ENCODE results near the gene CADPS.

Gene CADPS

GRCh38 chr3:62873451-62873760 is 1.8 kb downstream of the CADPS start:
- H3K27ac ChIP-seq: peak overlapping the region; percentile 91
- no peak for DNase-seq
- TF ChIP-seq CTCF (IDR thresholded peaks at IDR 0.05; ENCODE audit: low read depth, low read length): no peak
- peaks cover 12% of the 10 kb centered on the region for H3K36me3 ChIP-seq
- no peaks in the 10 kb centered on the region for H3K27me3 ChIP-seq (ENCODE audit: insufficient read depth, low read depth, severe bottlenecking)
- peak overlapping the region; percentile 88 for H3K4me3 ChIP-seq (ENCODE audit: low read depth, low read length)
- no peaks in the 10 kb centered on the region for H3K9me3 ChIP-seq (ENCODE audit: severe bottlenecking)

- no peak for DNase-seq
- no peak for TF ChIP-seq CTCF (IDR thresholded peaks at IDR 0.05; ENCODE audit: low read depth, low read length)
- Histone ChIP-seq H3K27ac (peak overlapping the region; percentile 91; the same call in 1 of the 2 replicates), H3K9me3 (ENCODE audit: severe bottlenecking) (no peaks in the 10 kb centered on the region), H3K27me3 (ENCODE audit: insufficient read depth, low read depth, severe bottlenecking) (no peaks in the 10 kb centered on the region), H3K4me3 (ENCODE audit: low read depth, low read length) (peak overlapping the region; percentile 88), H3K36me3 (peaks cover 12% of the 10 kb centered on the region)
Measured at GRCh38 chr3:62872318-62872717, 2.9 kb downstream of the CADPS start.

- no peak for DNase-seq
- H3K9me3 ChIP-seq (ENCODE audit: severe bottlenecking): no peaks in the 10 kb centered on the region
- H3K36me3 ChIP-seq: peaks cover 12% of the 10 kb centered on the region
- H3K27ac ChIP-seq: no peak overlapping the region
- H3K4me3 ChIP-seq (ENCODE audit: low read depth, low read length): no peak overlapping the region
- no peak for TF ChIP-seq CTCF (IDR thresholded peaks at IDR 0.05; ENCODE audit: low read depth, low read length)
- no peaks in the 10 kb centered on the region for H3K27me3 ChIP-seq (ENCODE audit: insufficient read depth, low read depth, severe bottlenecking)
Measured at GRCh38 chr3:62870321-62870720, 4.9 kb downstream of the CADPS start.

GRCh38 chr3:62863648-62864047 is 11.6 kb downstream of the CADPS start:
- Histone ChIP-seq H3K9me3 (ENCODE audit: severe bottlenecking) (no peaks in the 10 kb centered on the region), H3K27ac (no peak overlapping the region), H3K36me3 (no peaks in the 10 kb centered on the region; the same call in none of the 2 replicates), H3K4me3 (ENCODE audit: low read depth, low read length) (no peak overlapping the region), H3K27me3 (ENCODE audit: insufficient read depth, low read depth, severe bottlenecking) (no peaks in the 10 kb centered on the region)
- DNase-seq: no peak
- no peak for TF ChIP-seq CTCF (IDR thresholded peaks at IDR 0.05; ENCODE audit: low read depth, low read length)

- Histone ChIP-seq H3K27me3 (ENCODE audit: insufficient read depth, low read depth, severe bottlenecking) (no peaks in the 10 kb centered on the region), H3K36me3 (peaks cover 2% of the 10 kb centered on the region), H3K9me3 (ENCODE audit: severe bottlenecking) (no peaks in the 10 kb centered on the region), H3K27ac (no peak overlapping the region), H3K4me3 (ENCODE audit: low read depth, low read length) (no peak overlapping the region)
- TF ChIP-seq CTCF (IDR thresholded peaks at IDR 0.05; ENCODE audit: low read depth, low read length): no peak
- no peak for DNase-seq
Measured at GRCh38 chr3:62859203-62859791, 15.9 kb downstream of the CADPS start.

- Histone ChIP-seq H3K36me3 (no peaks in the 10 kb centered on the region), H3K27ac (no peak overlapping the region), H3K9me3 (ENCODE audit: severe bottlenecking) (no peaks in the 10 kb centered on the region), H3K27me3 (ENCODE audit: insufficient read depth, low read depth, severe bottlenecking) (no peaks in the 10 kb centered on the region), H3K4me3 (ENCODE audit: low read depth, low read length) (no peak overlapping the region)
- no peak for TF ChIP-seq CTCF (IDR thresholded peaks at IDR 0.05; ENCODE audit: low read depth, low read length)
- no peak for DNase-seq
Measured at GRCh38 chr3:62845996-62846395, 29.2 kb downstream of the CADPS start.

Measured in WERI-Rb-1 (cell line).